ENCODE results near the gene PBX4.

DNA sequence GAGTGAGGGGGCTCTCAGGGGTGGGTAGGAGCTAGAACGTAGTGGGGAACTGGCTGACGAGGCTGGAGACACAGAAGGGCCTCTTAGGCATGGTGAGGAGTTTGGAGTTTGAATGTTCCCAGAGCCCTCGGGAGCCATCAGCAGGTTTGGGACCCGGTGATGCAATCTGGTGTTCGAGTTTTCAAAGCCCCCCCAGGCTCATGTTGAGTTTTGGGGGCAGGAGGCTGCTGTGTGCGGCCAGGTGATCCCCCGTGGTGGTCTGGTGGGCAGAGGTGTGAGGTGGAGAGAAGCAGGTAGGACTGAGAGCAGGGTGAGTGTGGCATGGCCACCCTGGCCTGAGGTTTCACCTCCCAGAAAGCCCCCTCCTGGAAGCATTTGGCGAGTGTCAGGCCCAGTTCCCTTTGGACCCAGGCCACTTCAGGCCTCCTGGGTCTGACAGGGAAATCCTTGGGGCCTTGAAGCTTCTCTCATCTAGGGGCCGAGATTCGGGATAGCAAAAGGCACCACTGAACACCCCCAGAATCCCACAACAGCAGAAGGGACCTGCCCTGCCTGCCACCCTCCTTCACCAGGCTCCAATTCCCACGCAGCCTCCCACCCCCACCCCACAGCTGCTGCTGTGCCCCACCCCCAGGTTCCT lies 88.6 kb downstream of the PBX4 start:
- TF ChIP-seq, protein P1, sequence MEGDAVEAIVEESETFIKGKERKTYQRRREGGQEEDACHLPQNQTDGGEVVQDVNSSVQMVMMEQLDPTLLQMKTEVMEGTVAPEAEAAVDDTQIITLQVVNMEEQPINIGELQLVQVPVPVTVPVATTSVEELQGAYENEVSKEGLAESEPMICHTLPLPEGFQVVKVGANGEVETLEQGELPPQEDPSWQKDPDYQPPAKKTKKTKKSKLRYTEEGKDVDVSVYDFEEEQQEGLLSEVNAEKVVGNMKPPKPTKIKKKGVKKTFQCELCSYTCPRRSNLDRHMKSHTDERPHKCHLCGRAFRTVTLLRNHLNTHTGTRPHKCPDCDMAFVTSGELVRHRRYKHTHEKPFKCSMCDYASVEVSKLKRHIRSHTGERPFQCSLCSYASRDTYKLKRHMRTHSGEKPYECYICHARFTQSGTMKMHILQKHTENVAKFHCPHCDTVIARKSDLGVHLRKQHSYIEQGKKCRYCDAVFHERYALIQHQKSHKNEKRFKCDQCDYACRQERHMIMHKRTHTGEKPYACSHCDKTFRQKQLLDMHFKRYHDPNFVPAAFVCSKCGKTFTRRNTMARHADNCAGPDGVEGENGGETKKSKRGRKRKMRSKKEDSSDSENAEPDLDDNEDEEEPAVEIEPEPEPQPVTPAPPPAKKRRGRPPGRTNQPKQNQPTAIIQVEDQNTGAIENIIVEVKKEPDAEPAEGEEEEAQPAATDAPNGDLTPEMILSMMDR (IDR thresholded peaks at IDR 0.05; ENCODE audit: insufficient read depth, low read length, poor library complexity, severe bottlenecking): no peak
- TF ChIP-seq EZH2phosphoT487 (conservative IDR thresholded peaks at IDR 0.05; ENCODE audit: low read length): no peak
